OCI-LY7 (cell line): Measurements from ENCODE around the gene EXOC1L. TPM values are rescaled to one million over a fixed set of nuclear protein-coding genes. Genes with fewer than 3 reads are reported as not detected.

Experiments used
- BruUV-seq: library from RNA; stranded (reverse); fragments of 400-500 nt; replicated peaks from 2 replicates; lab custom pipeline; 2021; lab: Mats Ljungman, UMichigan
- CTCF ChIA-PET: fragments of 300-600 bp; sonication (Branson Sonifier 250); formaldehyde crosslinking; loops from one replicate; lab custom pipeline; 2022; ENCODE audit warnings: antibody characterized with exemption; ENCODE audit not compliant: unreplicated experiment; lab: Charles Lee
- POLR2A ChIA-PET: fragments of 300-600 bp; sonication (Branson Sonifier 250); formaldehyde crosslinking; loops from one replicate; lab custom pipeline; 2022; ENCODE audit warnings: antibody characterized with exemption; lab: Charles Lee
- DNase-seq: peaks from one replicate; pipeline ENCODE4 v3.0.0-alpha.2; 2015; ENCODE audit warnings: low spot score
- H2AFZ ChIP-seq: fragments of 200-600 bp; sonication (generic), shearing (Covaris generic); 2 replicates; pipeline ENCODE4 v1.6.1; 2014; ENCODE audit warnings: mild to moderate bottlenecking, antibody characterized with exemption, low read length, moderate library complexity
- H3K27ac ChIP-seq: fragments of 200-600 bp; sonication (generic); 2 replicates; pipeline ENCODE4 v1.5.1; 2014; ENCODE audit warnings: mixed run types, low read depth, mild to moderate bottlenecking, moderate library complexity, low read length, inconsistent platforms; ENCODE audit not compliant: poor library complexity, severe bottlenecking
- H3K36me3 ChIP-seq: fragments of 200-600 bp; sonication (generic); 2 replicates; pipeline ENCODE4 v1.6.1; 2014; ENCODE audit warnings: mild to moderate bottlenecking, antibody characterized with exemption, low read length, moderate library complexity, mixed read lengths; ENCODE audit not compliant: insufficient read depth
- H3K4me1 ChIP-seq: fragments of 200-600 bp; sonication (generic); 2 replicates; pipeline ENCODE4 v1.5.1; 2014; ENCODE audit warnings: mild to moderate bottlenecking, low read length; ENCODE audit not compliant: insufficient read depth, poor library complexity, severe bottlenecking
- H3K4me2 ChIP-seq: fragments of 200-600 bp; sonication (generic); 2 replicates; pipeline ENCODE4 v1.6.1; 2014; ENCODE audit warnings: mild to moderate bottlenecking, low read length
- H3K4me3 ChIP-seq: fragments of 200-600 bp; sonication (generic); 2 replicates; pipeline ENCODE4 v1.5.1; 2014; ENCODE audit warnings: mild to moderate bottlenecking, low read depth, low read length; ENCODE audit not compliant: poor library complexity, severe bottlenecking
- H3K79me2 ChIP-seq: fragments of 200-600 bp; sonication (generic); 2 replicates; pipeline ENCODE4 v1.6.1; 2016; ENCODE audit warnings: low read depth, mild to moderate bottlenecking, low read length, moderate library complexity, mixed read lengths; ENCODE audit not compliant: insufficient read depth
- H3K9me2 ChIP-seq: fragments of 200-600 bp; sonication (generic); 2 replicates; pipeline ENCODE4 v1.6.1; 2016; ENCODE audit warnings: mild to moderate bottlenecking, low read length, mixed read lengths; ENCODE audit not compliant: insufficient read depth
- H3K9me3 ChIP-seq: fragments of 200-600 bp; sonication (generic); 2 replicates; pipeline ENCODE4 v1.6.1; 2014; ENCODE audit warnings: mild to moderate bottlenecking, mixed run types, low read length, mixed read lengths
- H4K20me1 ChIP-seq: fragments of 200-600 bp; sonication (generic); 2 replicates; pipeline ENCODE4 v1.6.1; 2014; ENCODE audit warnings: mild to moderate bottlenecking, antibody characterized with exemption, low read length, moderate library complexity, mixed read lengths; ENCODE audit not compliant: insufficient read depth
- EZH2phosphoT487 ChIP-seq: fragments of 200-600 bp; sonication (generic); IDR thresholded peaks from 2 replicates; pipeline ENCODE4 v1.6.1; 2018; ENCODE audit warnings: low read depth, borderline replicate concordance, mild to moderate bottlenecking, mixed run types, antibody characterized with exemption, low read length, moderate library complexity, mixed read lengths
- intact Hi-C: fragments of 100-400 bp; cut with micrococcal nuclease; formaldehyde crosslinking; loops from one replicate; pipeline ENCODE4 v1.10.0; 2022; ENCODE audit not compliant: unreplicated experiment
- total RNA-seq, 2 experiments: library from RNA; depleted of rRNA in 1 of 2; stranded (reverse); fragments of >200 nt in 1 of 2; shearing (Covaris generic) in 1 of 2; gene quantifications; 2 replicates each; pipeline ENCODE4 v1.2.3, GENCODE V29; 2014 to 2022
- TF ChIP-seq, protein P1 (sequence below): fragments of 200-600 bp; sonication (generic); conservative IDR thresholded peaks from 2 replicates; pipeline ENCODE4 v1.5.1; 2014; ENCODE audit warnings: mild to moderate bottlenecking, antibody characterized with exemption, low read length, moderate library complexity, mixed read lengths

EXOC1L gene
- total RNA-seq, 2 experiments from 2014 or later = not detected

DNA sequence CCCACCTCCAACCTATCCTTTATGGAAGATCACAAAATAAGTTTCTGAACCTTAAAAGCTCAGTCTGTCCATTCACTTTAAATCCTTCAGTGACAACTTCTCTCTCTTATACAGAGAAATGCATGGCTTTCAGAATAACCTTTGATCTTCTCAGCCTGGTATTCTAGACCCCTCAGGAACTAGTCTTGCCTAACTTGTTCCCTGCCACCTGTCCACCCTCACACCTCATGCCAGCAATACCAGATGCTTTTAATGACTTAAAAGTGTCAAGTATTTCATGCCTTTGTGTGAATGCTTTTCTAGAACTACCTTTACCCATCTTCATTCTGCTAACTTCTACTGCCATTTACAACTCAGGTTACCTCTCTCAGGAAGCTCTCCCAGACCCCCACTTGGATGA lies 7.4 kb downstream of the EXOC1L start:
- CTCF ChIA-PET = no interaction called here
- H3K4me1 ChIP-seq = no peaks in the 10 kb centered on the region
- intact Hi-C loops = no loop called here

DNA sequence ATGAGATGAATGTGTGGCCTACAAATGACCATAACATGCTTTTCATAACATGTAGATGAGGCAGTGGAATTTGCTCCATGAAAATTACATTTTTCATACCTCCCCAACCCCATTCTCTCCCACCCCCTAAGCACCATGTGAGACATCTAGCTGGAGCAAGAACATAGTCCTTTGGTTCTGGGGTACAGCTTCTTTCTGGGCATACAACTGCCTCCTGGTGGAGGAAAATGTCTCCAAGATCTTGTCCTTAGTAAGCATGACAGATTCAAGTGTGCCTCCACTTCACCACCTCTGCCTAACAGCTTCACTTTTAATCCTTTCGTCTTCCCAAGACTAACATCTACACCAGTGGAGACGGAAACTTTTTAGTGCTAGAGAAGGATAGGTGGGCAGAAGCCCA lies 8.0 kb downstream of the EXOC1L start:
- intact Hi-C loops = no loop called here
- BruUV-seq = no TSS peak
- Histone ChIP-seq H3K9me2 (no peaks in the 10 kb centered on the region), H3K4me1 (no peaks in the 10 kb centered on the region), H2AFZ (no peak overlapping the region), H3K79me2 (no peaks in the 10 kb centered on the region), H3K4me3 (no peak overlapping the region), H3K9me3 (no peaks in the 10 kb centered on the region), H4K20me1 (no peaks in the 10 kb centered on the region), H3K36me3 (no peaks in the 10 kb centered on the region), H3K4me2 (no peak overlapping the region), H3K27ac (no peak overlapping the region)
- ChIA-PET CTCF (no interaction called here), POLR2A (interaction anchor here (0.7 kb wide), 1 partner anchor 9 kb away, joined by 3 read pairs; no protein-coding TSS in a partner anchor)
- no peak for DNase-seq
- no peak for TF ChIP-seq EZH2phosphoT487
- TF ChIP-seq, protein P1, sequence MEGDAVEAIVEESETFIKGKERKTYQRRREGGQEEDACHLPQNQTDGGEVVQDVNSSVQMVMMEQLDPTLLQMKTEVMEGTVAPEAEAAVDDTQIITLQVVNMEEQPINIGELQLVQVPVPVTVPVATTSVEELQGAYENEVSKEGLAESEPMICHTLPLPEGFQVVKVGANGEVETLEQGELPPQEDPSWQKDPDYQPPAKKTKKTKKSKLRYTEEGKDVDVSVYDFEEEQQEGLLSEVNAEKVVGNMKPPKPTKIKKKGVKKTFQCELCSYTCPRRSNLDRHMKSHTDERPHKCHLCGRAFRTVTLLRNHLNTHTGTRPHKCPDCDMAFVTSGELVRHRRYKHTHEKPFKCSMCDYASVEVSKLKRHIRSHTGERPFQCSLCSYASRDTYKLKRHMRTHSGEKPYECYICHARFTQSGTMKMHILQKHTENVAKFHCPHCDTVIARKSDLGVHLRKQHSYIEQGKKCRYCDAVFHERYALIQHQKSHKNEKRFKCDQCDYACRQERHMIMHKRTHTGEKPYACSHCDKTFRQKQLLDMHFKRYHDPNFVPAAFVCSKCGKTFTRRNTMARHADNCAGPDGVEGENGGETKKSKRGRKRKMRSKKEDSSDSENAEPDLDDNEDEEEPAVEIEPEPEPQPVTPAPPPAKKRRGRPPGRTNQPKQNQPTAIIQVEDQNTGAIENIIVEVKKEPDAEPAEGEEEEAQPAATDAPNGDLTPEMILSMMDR = no peak

More for the DNA sequence above, 7.4 kb downstream of the EXOC1L start:
- Histone ChIP-seq H3K79me2 (no peaks in the 10 kb centered on the region), H3K4me3 (no peak overlapping the region), H3K9me3 (no peaks in the 10 kb centered on the region), H3K27ac (no peak overlapping the region), H3K4me2 (no peak overlapping the region), H4K20me1 (no peaks in the 10 kb centered on the region), H2AFZ (no peak overlapping the region), H3K9me2 (no peaks in the 10 kb centered on the region), H3K36me3 (no peaks in the 10 kb centered on the region)
- no TSS peak for BruUV-seq
- POLR2A ChIA-PET = no interaction called here
- TF ChIP-seq EZH2phosphoT487 = no peak
- TF ChIP-seq, protein P1 = no peak
- DNase-seq = no peak

DNA sequence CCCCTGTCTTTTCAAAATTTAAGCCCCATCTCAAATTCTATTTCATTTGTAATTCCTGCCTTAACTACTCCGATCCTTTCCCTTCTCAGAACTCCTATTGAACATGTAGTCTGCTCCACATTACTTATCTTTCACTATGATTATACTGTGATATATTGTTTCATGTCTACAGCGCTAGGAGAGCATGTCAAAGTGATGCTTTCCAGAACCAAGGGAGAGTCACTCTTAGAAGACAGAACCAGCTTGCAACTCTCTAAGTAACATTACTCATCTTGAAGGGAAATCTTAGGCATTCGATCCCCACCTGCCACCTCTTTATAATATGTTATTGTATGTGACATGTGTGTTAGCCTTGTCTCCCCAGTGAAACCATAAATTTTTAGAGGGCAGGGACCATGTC lies 10.5 kb downstream of the EXOC1L start:
- CTCF ChIA-PET = no interaction called here
- no TSS peak for BruUV-seq
- no peak overlapping the region for H3K4me2 ChIP-seq
- H3K9me2 ChIP-seq = no peaks in the 10 kb centered on the region
- H3K9me3 ChIP-seq = no peaks in the 10 kb centered on the region
- H3K4me3 ChIP-seq = no peak overlapping the region
- no peaks in the 10 kb centered on the region for H3K36me3 ChIP-seq
- intact Hi-C loops = no loop called here
- H3K4me1 ChIP-seq = no peaks in the 10 kb centered on the region
- DNase-seq = no peak
- POLR2A ChIA-PET = no interaction called here
- TF ChIP-seq, protein P1 = no peak
- TF ChIP-seq EZH2phosphoT487 = no peak
- H3K27ac ChIP-seq = no peak overlapping the region
- no peaks in the 10 kb centered on the region for H3K79me2 ChIP-seq
- no peak overlapping the region for H2AFZ ChIP-seq
- no peaks in the 10 kb centered on the region for H4K20me1 ChIP-seq
